Measurements from ENCODE around the gene SELPLG. TPM values are rescaled to one million over a fixed set of nuclear protein-coding genes. Genes with fewer than 3 reads are reported as not detected.

The SELPLG gene
- total and polyA plus RNA-seq, 4 donors, result 9.1 to 18.2 (median 10.9) TPM

GRCh38 chr12:108607981-108608600 is 25.6 kb downstream of the SELPLG start:
- H3K4me3 ChIP-seq (ENCODE audit: low read depth, low read length), result no peak overlapping the region
- DNase-seq (ENCODE audit: low read depth in 4 of 6, low spot score in 6 of 6), result no peak
- no peaks in the 10 kb centered on the region for H3K9me3 ChIP-seq (ENCODE audit: control insufficient read depth, insufficient read depth, low read length)
- WGBS (ENCODE audit: insufficient coverage), result 88% methylated on average over 9 of the region's 10 CpGs
- H3K27me3 ChIP-seq (ENCODE audit: control insufficient read depth, insufficient read depth, low read length), result no peaks in the 10 kb centered on the region
- peaks cover 4% of the 10 kb centered on the region for H3K4me1 ChIP-seq (ENCODE audit: control insufficient read depth, insufficient read depth, low read length)
- H3K36me3 ChIP-seq (ENCODE audit: control insufficient read depth, insufficient read depth, low read length), result no peaks in the 10 kb centered on the region
- no peak overlapping the region for H3K27ac ChIP-seq (ENCODE audit: low read depth, low read length)

- peaks cover 4% of the 10 kb centered on the region for H3K4me1 ChIP-seq (ENCODE audit: control insufficient read depth, insufficient read depth, low read length)
- H3K27ac ChIP-seq (ENCODE audit: low read depth, low read length), result no peak overlapping the region
- no peaks in the 10 kb centered on the region for H3K27me3 ChIP-seq (ENCODE audit: control insufficient read depth, insufficient read depth, low read length)
- no peak overlapping the region for H3K4me3 ChIP-seq (ENCODE audit: low read depth, low read length)
- no peaks in the 10 kb centered on the region for H3K9me3 ChIP-seq (ENCODE audit: control insufficient read depth, insufficient read depth, low read length)
- no peak for DNase-seq (ENCODE audit: low read depth in 4 of 6, low spot score in 6 of 6)
- 79% methylated on average over 9 of the region's 9 CpGs for WGBS (ENCODE audit: insufficient coverage)
- no peaks in the 10 kb centered on the region for H3K36me3 ChIP-seq (ENCODE audit: control insufficient read depth, insufficient read depth, low read length)
Measured at GRCh38 chr12:108606492-108606891, 27.2 kb downstream of the SELPLG start.

GRCh38 chr12:108605690-108606406 is 27.8 kb downstream of the SELPLG start:
- Histone ChIP-seq H3K36me3 (ENCODE audit: control insufficient read depth, insufficient read depth, low read length) (no peaks in the 10 kb centered on the region), H3K27me3 (ENCODE audit: control insufficient read depth, insufficient read depth, low read length) (no peaks in the 10 kb centered on the region), H3K9me3 (ENCODE audit: control insufficient read depth, insufficient read depth, low read length) (no peaks in the 10 kb centered on the region), H3K27ac (ENCODE audit: low read depth, low read length) (no peak overlapping the region), H3K4me1 (ENCODE audit: control insufficient read depth, insufficient read depth, low read length) (peaks cover 4% of the 10 kb centered on the region), H3K4me3 (ENCODE audit: low read depth, low read length) (no peak overlapping the region)
- WGBS (ENCODE audit: insufficient coverage), result 98% methylated on average over 4 of the region's 4 CpGs
- DNase-seq (ENCODE audit: low read depth in 4 of 6, low spot score in 6 of 6), result no peak

GRCh38 chr12:108605000-108605689 is 28.5 kb downstream of the SELPLG start:
- Histone ChIP-seq H3K27ac (ENCODE audit: low read depth, low read length) (no peak overlapping the region), H3K36me3 (ENCODE audit: control insufficient read depth, insufficient read depth, low read length) (no peaks in the 10 kb centered on the region), H3K9me3 (ENCODE audit: control insufficient read depth, insufficient read depth, low read length) (no peaks in the 10 kb centered on the region), H3K4me1 (ENCODE audit: control insufficient read depth, insufficient read depth, low read length) (peaks cover 4% of the 10 kb centered on the region), H3K4me3 (ENCODE audit: low read depth, low read length) (no peak overlapping the region), H3K27me3 (ENCODE audit: control insufficient read depth, insufficient read depth, low read length) (no peaks in the 10 kb centered on the region)
- 90% methylated on average over 3 of the region's 3 CpGs for WGBS (ENCODE audit: insufficient coverage)
- no peak for DNase-seq (ENCODE audit: low read depth in 4 of 6, low spot score in 6 of 6)

GRCh38 chr12:108604208-108604941 is 29.3 kb downstream of the SELPLG start:
- Histone ChIP-seq H3K9me3 (ENCODE audit: control insufficient read depth, insufficient read depth, low read length) (no peaks in the 10 kb centered on the region), H3K27me3 (ENCODE audit: control insufficient read depth, insufficient read depth, low read length) (no peaks in the 10 kb centered on the region), H3K27ac (ENCODE audit: low read depth, low read length) (no peak overlapping the region), H3K36me3 (ENCODE audit: control insufficient read depth, insufficient read depth, low read length) (no peaks in the 10 kb centered on the region), H3K4me3 (ENCODE audit: low read depth, low read length) (no peak overlapping the region), H3K4me1 (ENCODE audit: control insufficient read depth, insufficient read depth, low read length) (peaks cover 4% of the 10 kb centered on the region)
- 36% methylated on average over 10 of the region's 14 CpGs for WGBS (ENCODE audit: insufficient coverage)
- DNase-seq (ENCODE audit: low read depth in 4 of 6, low spot score in 6 of 6), result no peak

GRCh38 chr12:108603743-108604142 is 30.0 kb downstream of the SELPLG start:
- Histone ChIP-seq H3K9me3 (ENCODE audit: control insufficient read depth, insufficient read depth, low read length) (no peaks in the 10 kb centered on the region), H3K4me3 (ENCODE audit: low read depth, low read length) (no peak overlapping the region), H3K36me3 (ENCODE audit: control insufficient read depth, insufficient read depth, low read length) (no peaks in the 10 kb centered on the region), H3K27me3 (ENCODE audit: control insufficient read depth, insufficient read depth, low read length) (no peaks in the 10 kb centered on the region), H3K4me1 (ENCODE audit: control insufficient read depth, insufficient read depth, low read length) (peaks cover 4% of the 10 kb centered on the region), H3K27ac (ENCODE audit: low read depth, low read length) (no peak overlapping the region)
- WGBS (ENCODE audit: insufficient coverage), result 96% methylated on average over 2 of the region's 4 CpGs
- DNase-seq (ENCODE audit: low read depth in 4 of 6, low spot score in 6 of 6), result no peak

GRCh38 chr12:108602976-108603704 is 30.6 kb downstream of the SELPLG start:
- H3K9me3 ChIP-seq (ENCODE audit: control insufficient read depth, insufficient read depth, low read length), result no peaks in the 10 kb centered on the region

GRCh38 chr12:108602209-108602705 is 31.4 kb downstream of the SELPLG start:
- Histone ChIP-seq H3K4me3 (ENCODE audit: low read depth, low read length) (no peak overlapping the region), H3K9me3 (ENCODE audit: control insufficient read depth, insufficient read depth, low read length) (no peaks in the 10 kb centered on the region), H3K27ac (ENCODE audit: low read depth, low read length) (no peak overlapping the region), H3K4me1 (ENCODE audit: control insufficient read depth, insufficient read depth, low read length) (peaks cover 9% of the 10 kb centered on the region), H3K36me3 (ENCODE audit: control insufficient read depth, insufficient read depth, low read length) (no peaks in the 10 kb centered on the region), H3K27me3 (ENCODE audit: control insufficient read depth, insufficient read depth, low read length) (no peaks in the 10 kb centered on the region)
- no peak for DNase-seq (ENCODE audit: low read depth in 4 of 6, low spot score in 6 of 6)
- 98% methylated on average over 7 of the region's 9 CpGs for WGBS (ENCODE audit: insufficient coverage)

More at GRCh38 chr12:108602976-108603704, 30.6 kb downstream of the SELPLG start:
- Histone ChIP-seq H3K27me3 (ENCODE audit: control insufficient read depth, insufficient read depth, low read length) (no peaks in the 10 kb centered on the region), H3K4me3 (ENCODE audit: low read depth, low read length) (no peak overlapping the region), H3K27ac (ENCODE audit: low read depth, low read length) (no peak overlapping the region), H3K4me1 (ENCODE audit: control insufficient read depth, insufficient read depth, low read length) (peaks cover 8% of the 10 kb centered on the region), H3K36me3 (ENCODE audit: control insufficient read depth, insufficient read depth, low read length) (no peaks in the 10 kb centered on the region)
- DNase-seq (ENCODE audit: low read depth in 4 of 6, low spot score in 6 of 6), result no peak
- WGBS (ENCODE audit: insufficient coverage), result 95% methylated on average over 7 of the region's 15 CpGs

GRCh38 chr12:108600702-108601007 is 33.0 kb downstream of the SELPLG start:
- Histone ChIP-seq H3K36me3 (ENCODE audit: control insufficient read depth, insufficient read depth, low read length) (no peaks in the 10 kb centered on the region), H3K9me3 (ENCODE audit: control insufficient read depth, insufficient read depth, low read length) (no peaks in the 10 kb centered on the region), H3K27ac (ENCODE audit: low read depth, low read length) (no peak overlapping the region), H3K27me3 (ENCODE audit: control insufficient read depth, insufficient read depth, low read length) (no peaks in the 10 kb centered on the region), H3K4me1 (ENCODE audit: control insufficient read depth, insufficient read depth, low read length) (peaks cover 5% of the 10 kb centered on the region), H3K4me3 (ENCODE audit: low read depth, low read length) (no peak overlapping the region)
- 50% methylated on average over 3 of the region's 4 CpGs for WGBS (ENCODE audit: insufficient coverage)
- no peak for DNase-seq (ENCODE audit: low read depth in 4 of 6, low spot score in 6 of 6)
